BJ (cell line): ENCODE data around the gene FOXL2. TPM values are rescaled to one million over a fixed set of nuclear protein-coding genes. Genes with fewer than 3 reads are reported as not detected.

Experiments used
- CTCF ChIA-PET: fragments of 350-600 bp; formaldehyde crosslinking; extraction: SDS; loops from one replicate; lab custom pipeline; 2021; ENCODE audit warnings: antibody characterized with exemption, inconsistent platforms; lab: Yijun Ruan, JAX
- POLR2A ChIA-PET: fragments of 300-600 bp; sonication (Branson Sonifier 250); formaldehyde crosslinking; extraction: SDS; loops from one replicate; lab custom pipeline; 2021; ENCODE audit warnings: antibody characterized with exemption; lab: Charles Lee
- DNase-seq: peaks from one replicate; pipeline ENCODE4 v3.0.0-alpha.2; 2011; ENCODE audit warnings: low read depth
- H3K27me3 ChIP-seq: 2 replicates; pipeline ENCODE4 v1.6.0; 2011; ENCODE audit warnings: low read length; ENCODE audit not compliant: control insufficient read depth, insufficient read depth
- H3K36me3 ChIP-seq: 2 replicates; pipeline ENCODE4 v1.5.1; 2011; ENCODE audit warnings: low read length; ENCODE audit not compliant: control insufficient read depth, insufficient read depth
- H3K4me3 ChIP-seq: 2 replicates; pipeline ENCODE4 v1.5.1; 2011; ENCODE audit warnings: low read depth, mild to moderate bottlenecking, control low read depth, low read length
- polyA plus RNA-seq: library from polyadenylated mRNA; depleted of rRNA; stranded (reverse); fragments of >200 nt; gene quantifications from 2 replicates; pipeline ENCODE4 v1.2.3, GENCODE V29; 2011; rRNA removed
- TF ChIP-seq, protein P1 (sequence below): IDR thresholded peaks from 2 replicates; pipeline ENCODE4 v1.5.1; 2011; ENCODE audit warnings: low read depth, mild to moderate bottlenecking, control low read depth, inconsistent platforms, low read length, moderate library complexity; ENCODE audit not compliant: insufficient read depth

FOXL2 gene
- polyA plus RNA-seq, 1 experiment = 0.05 TPM

DNA sequence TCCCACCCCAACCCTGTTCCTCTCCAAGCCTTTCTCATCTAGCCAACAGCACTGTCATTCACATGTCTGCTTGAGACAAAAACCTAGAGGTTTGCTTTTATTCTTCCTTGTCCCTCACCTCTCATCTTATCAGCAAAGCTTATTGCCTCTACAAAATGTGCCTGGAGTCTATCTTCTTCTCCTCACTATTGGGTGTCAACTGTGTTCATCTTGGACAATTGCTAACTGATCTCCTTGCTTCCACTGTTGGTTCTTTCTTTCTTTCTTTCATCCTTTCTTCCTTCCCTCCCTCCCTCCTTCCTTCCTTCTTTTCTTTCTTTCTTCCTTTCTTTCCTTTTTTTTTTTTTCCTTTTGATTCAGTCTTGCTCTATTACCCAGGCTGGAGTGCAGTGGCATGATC, 48.2 kb downstream of the FOXL2 start:
- no peak overlapping the region for H3K4me3 ChIP-seq
- CTCF ChIA-PET = interaction anchor here (0.6 to 7.0 kb wide), 5 partner anchors 12 to 310 kb away, joined by 3 to 44 read pairs (median 3); no protein-coding TSS in a partner anchor
- TF ChIP-seq, protein P1, sequence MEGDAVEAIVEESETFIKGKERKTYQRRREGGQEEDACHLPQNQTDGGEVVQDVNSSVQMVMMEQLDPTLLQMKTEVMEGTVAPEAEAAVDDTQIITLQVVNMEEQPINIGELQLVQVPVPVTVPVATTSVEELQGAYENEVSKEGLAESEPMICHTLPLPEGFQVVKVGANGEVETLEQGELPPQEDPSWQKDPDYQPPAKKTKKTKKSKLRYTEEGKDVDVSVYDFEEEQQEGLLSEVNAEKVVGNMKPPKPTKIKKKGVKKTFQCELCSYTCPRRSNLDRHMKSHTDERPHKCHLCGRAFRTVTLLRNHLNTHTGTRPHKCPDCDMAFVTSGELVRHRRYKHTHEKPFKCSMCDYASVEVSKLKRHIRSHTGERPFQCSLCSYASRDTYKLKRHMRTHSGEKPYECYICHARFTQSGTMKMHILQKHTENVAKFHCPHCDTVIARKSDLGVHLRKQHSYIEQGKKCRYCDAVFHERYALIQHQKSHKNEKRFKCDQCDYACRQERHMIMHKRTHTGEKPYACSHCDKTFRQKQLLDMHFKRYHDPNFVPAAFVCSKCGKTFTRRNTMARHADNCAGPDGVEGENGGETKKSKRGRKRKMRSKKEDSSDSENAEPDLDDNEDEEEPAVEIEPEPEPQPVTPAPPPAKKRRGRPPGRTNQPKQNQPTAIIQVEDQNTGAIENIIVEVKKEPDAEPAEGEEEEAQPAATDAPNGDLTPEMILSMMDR = no peak
- no peaks in the 10 kb centered on the region for H3K36me3 ChIP-seq
- peaks cover 3% of the 10 kb centered on the region; the same call in 1 of the 2 replicates for H3K27me3 ChIP-seq
- no peak for DNase-seq
- POLR2A ChIA-PET = no interaction called here

DNA sequence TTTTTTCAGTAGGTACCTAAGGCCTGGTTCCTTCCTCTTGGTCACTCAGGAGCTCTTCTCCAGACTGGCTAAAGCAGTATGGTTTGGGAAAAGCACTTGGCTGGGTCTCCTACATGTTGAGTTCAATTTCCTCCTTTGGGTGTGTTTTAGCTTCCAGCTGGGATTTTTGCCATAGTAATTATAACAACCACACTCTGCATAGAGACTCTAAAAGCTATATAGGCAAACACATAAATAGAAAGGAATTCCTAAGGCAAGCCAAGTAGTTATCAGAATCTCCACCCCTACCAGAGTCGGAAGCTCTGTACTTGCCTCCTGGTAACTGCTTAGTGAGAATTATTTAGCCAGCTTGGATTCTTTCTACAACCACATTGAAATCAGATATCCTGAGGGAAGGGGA, 48.6 kb downstream of the FOXL2 start:
- no peak overlapping the region for H3K4me3 ChIP-seq
- peaks cover 3% of the 10 kb centered on the region; the same call in 1 of the 2 replicates for H3K27me3 ChIP-seq
- DNase-seq = peak; percentile 9
- TF ChIP-seq, protein P1 = no peak
- no peaks in the 10 kb centered on the region for H3K36me3 ChIP-seq
- POLR2A ChIA-PET = no interaction called here
- CTCF ChIA-PET = interaction anchor here (0.6 to 7.0 kb wide), 6 partner anchors 12 to 310 kb away, joined by 3 to 44 read pairs (median 3); partner anchors contain the start of gene CEP70

Other genes starting within 250 kb of the FOXL2 start
- 4.9 and 7.5 TPM in 2 replicates for gene PIK3CB, start 112.2 kb downstream of the FOXL2 start, polyA plus RNA-seq
- 0.07 and 0.13 TPM in 2 replicates for gene FOXL2NB, start 80 bp upstream of the FOXL2 start, polyA plus RNA-seq
- gene PRR23A, start 59.1 kb upstream of the FOXL2 start, polyA plus RNA-seq = not detected in 2 replicates
- gene PRR23B, start 73.8 kb upstream of the FOXL2 start, polyA plus RNA-seq = not detected in 2 replicates
- gene PRR23C, start 97.8 kb upstream of the FOXL2 start, polyA plus RNA-seq = not detected in 2 replicates